HG03520 (cell line): ENCODE measurements around the gene NUP62.

Experiments
- ATAC-seq: cut with Tn5 transposase; IDR thresholded peaks from one replicate; pipeline ENCODE4 v1.9.1; 2021; ENCODE audit warnings: mild to moderate bottlenecking, moderate library complexity; ENCODE audit not compliant: unreplicated experiment

The NUP62 gene

GRCh38 chr19:49869484-49870308 is 59.6 kb downstream of the NUP62 start:
- peak; percentile 75 for ATAC-seq

- peak; percentile 4 for ATAC-seq
These were observed 60.3 kb downstream of the NUP62 start for GRCh38 chr19:49869009-49869483.

- peak; percentile 31 for ATAC-seq
These were observed 62.1 kb downstream of the NUP62 start, which contains the start of gene PNKP for GRCh38 chr19:49866933-49867782. Gene PNKP, minus strand, starts transcription at chr19:49867576. Its CDS starts 372 bp downstream, at chr19:49867204.

- no peak for ATAC-seq
These were observed 64.4 kb downstream of the NUP62 start for GRCh38 chr19:49864890-49865289.

GRCh38 chr19:49863935-49864320 is 65.4 kb downstream of the NUP62 start:
- no peak for ATAC-seq

GRCh38 chr19:49863254-49863934 is 65.9 kb downstream of the NUP62 start:
- no peak for ATAC-seq

- ATAC-seq, result no peak
These were observed 66.7 kb downstream of the NUP62 start for GRCh38 chr19:49862391-49863253.

- ATAC-seq, result no peak
These were observed 67.5 kb downstream of the NUP62 start for GRCh38 chr19:49861541-49862378.

GRCh38 chr19:49861107-49861506 is 68.2 kb downstream of the NUP62 start:
- ATAC-seq, result no peak

GRCh38 chr19:49860336-49861102 is 68.8 kb downstream of the NUP62 start:
- ATAC-seq, result no peak

GRCh38 chr19:49859682-49860335 is 69.5 kb downstream of the NUP62 start:
- no peak for ATAC-seq

GRCh38 chr19:49858088-49858985 is 71.0 kb downstream of the NUP62 start:
- ATAC-seq, result no peak

GRCh38 chr19:49857838-49858087 is 71.5 kb downstream of the NUP62 start:
- no peak for ATAC-seq

- ATAC-seq, result no peak
These were observed 72.1 kb downstream of the NUP62 start for GRCh38 chr19:49857061-49857837.
